Measurements from ENCODE around the gene SRPK2. TPM values are rescaled to one million over a fixed set of nuclear protein-coding genes. Genes with fewer than 3 reads are reported as not detected.
"Not testable (repeated sequence)": the region's sequence is repeated elsewhere in the genome, so short reads cannot be mapped to it uniquely, and the experiment has no call there.

SRPK2 gene
- 66.5 TPM for polyA plus RNA-seq

GRCh38 chr7:105388356-105389087 is at the start of gene SRPK2:
TSS of gene SRPK2 (minus strand) at chr7:105388921.
- H3K27me3 Mint-ChIP-seq = no peaks in the 10 kb centered on the region

GRCh38 chr7:105438254-105438653 is 49.5 kb upstream of the SRPK2 start:
- Mint-ChIP-seq H3K4me1 (peaks cover 0 to 22% (median 14%) of the 10 kb centered on the region in 3 donors), H3K9me3 (peaks cover 0 to 4% (median 0%) of the 10 kb centered on the region in 3 donors), H3K4me3 (no peak overlapping the region), H3K27me3 (no peaks in the 10 kb centered on the region), H3K36me3 (no peaks in the 10 kb centered on the region), H3K27ac (peak overlapping the region in 1 of 3 donors; percentile 65)

More at GRCh38 chr7:105388356-105389087, at the start of gene SRPK2:
- Mint-ChIP-seq H3K4me1 (peaks cover 24 to 33% (median 26%) of the 10 kb centered on the region in 3 donors), H3K4me3 (peak within 1 kb of the TSS; percentile 96 to 99 (median 98)), H3K27ac (peak within 1 kb of the TSS; percentile 89 to 96 (median 95)), H3K36me3 (peaks cover 2% of the 10 kb centered on the region), H3K9me3 (no peaks in the 10 kb centered on the region)

GRCh38 chr7:105437356-105437755 is 48.6 kb upstream of the SRPK2 start:
- not testable (repeated sequence) for H3K9me3 Mint-ChIP-seq, H3K36me3 Mint-ChIP-seq, H3K4me3 Mint-ChIP-seq, H3K27ac Mint-ChIP-seq, H3K27me3 Mint-ChIP-seq
- H3K4me1 Mint-ChIP-seq = peaks cover 0 to 22% (median 14%) of the 10 kb centered on the region in 3 donors

- H3K4me1 Mint-ChIP-seq = peaks cover 10 to 19% (median 12%) of the 10 kb centered on the region in 3 donors
Measured at GRCh38 chr7:105429746-105430612, 41.3 kb upstream of the SRPK2 start.

GRCh38 chr7:105426606-105427146 is 38.0 kb upstream of the SRPK2 start:
- no peaks in the 10 kb centered on the region for H3K27me3 Mint-ChIP-seq
- H3K4me1 Mint-ChIP-seq = peaks cover 10 to 19% (median 14%) of the 10 kb centered on the region in 3 donors
- no peak overlapping the region for H3K4me3 Mint-ChIP-seq
- H3K27ac Mint-ChIP-seq = no peak overlapping the region
- H3K36me3 Mint-ChIP-seq = peaks cover 2% of the 10 kb centered on the region
- H3K9me3 Mint-ChIP-seq = no peaks in the 10 kb centered on the region

More at GRCh38 chr7:105429746-105430612, 41.3 kb upstream of the SRPK2 start:
- Mint-ChIP-seq H3K27ac (peak overlapping the region in 1 of 3 donors; percentile 18), H3K27me3 (no peaks in the 10 kb centered on the region), H3K36me3 (peaks cover 2% of the 10 kb centered on the region), H3K9me3 (no peaks in the 10 kb centered on the region), H3K4me3 (peak overlapping the region in 1 of 4 donors; percentile 22)

GRCh38 chr7:105423987-105424386 is 35.3 kb upstream of the SRPK2 start:
- Mint-ChIP-seq H3K36me3 (peaks cover 3% of the 10 kb centered on the region), H3K27ac (peak overlapping the region in 1 of 3 donors; percentile 35), H3K27me3 (no peaks in the 10 kb centered on the region), H3K9me3 (no peaks in the 10 kb centered on the region), H3K4me1 (peaks cover 6 to 13% (median 12%) of the 10 kb centered on the region in 3 donors), H3K4me3 (no peak overlapping the region)

GRCh38 chr7:105413887-105414437 is 25.2 kb upstream of the SRPK2 start:
- peaks cover 0 to 5% (median 2%) of the 10 kb centered on the region in 3 donors for H3K4me1 Mint-ChIP-seq
- no peak overlapping the region for H3K27ac Mint-ChIP-seq
- no peaks in the 10 kb centered on the region for H3K36me3 Mint-ChIP-seq
- no peaks in the 10 kb centered on the region for H3K9me3 Mint-ChIP-seq
- H3K27me3 Mint-ChIP-seq = no peaks in the 10 kb centered on the region
- no peak overlapping the region for H3K4me3 Mint-ChIP-seq

GRCh38 chr7:105410774-105411173 is 22.1 kb upstream of the SRPK2 start:
- H3K4me1 Mint-ChIP-seq, H3K9me3 Mint-ChIP-seq, H3K36me3 Mint-ChIP-seq, H3K4me3 Mint-ChIP-seq, H3K27ac Mint-ChIP-seq, H3K27me3 Mint-ChIP-seq: not testable (repeated sequence)

- not testable (repeated sequence) for H3K36me3 Mint-ChIP-seq, H3K4me3 Mint-ChIP-seq, H3K27ac Mint-ChIP-seq, H3K4me1 Mint-ChIP-seq, H3K27me3 Mint-ChIP-seq, H3K9me3 Mint-ChIP-seq
Measured at GRCh38 chr7:105409775-105410174, 21.1 kb upstream of the SRPK2 start.

- H3K27me3 Mint-ChIP-seq = no peaks in the 10 kb centered on the region
- H3K27ac Mint-ChIP-seq = no peak overlapping the region
- no peaks in the 10 kb centered on the region for H3K36me3 Mint-ChIP-seq
- H3K4me1 Mint-ChIP-seq = peaks cover 3 to 4% (median 3%) of the 10 kb centered on the region in 3 donors
- no peak overlapping the region for H3K4me3 Mint-ChIP-seq
- H3K9me3 Mint-ChIP-seq = no peaks in the 10 kb centered on the region
Measured at GRCh38 chr7:105408791-105409410, 20.2 kb upstream of the SRPK2 start.

GRCh38 chr7:105403128-105403527 is 14.4 kb upstream of the SRPK2 start:
- Mint-ChIP-seq H3K27ac (no peak overlapping the region), H3K27me3 (no peaks in the 10 kb centered on the region)

GRCh38 chr7:105402221-105403095 is 13.7 kb upstream of the SRPK2 start:
- H3K36me3 Mint-ChIP-seq = no peaks in the 10 kb centered on the region
- H3K4me1 Mint-ChIP-seq = peaks cover 2 to 4% (median 2%) of the 10 kb centered on the region in 3 donors
- H3K4me3 Mint-ChIP-seq = no peak overlapping the region
- no peaks in the 10 kb centered on the region for H3K9me3 Mint-ChIP-seq
- H3K27ac Mint-ChIP-seq = no peak overlapping the region
- no peaks in the 10 kb centered on the region for H3K27me3 Mint-ChIP-seq

More at GRCh38 chr7:105403128-105403527, 14.4 kb upstream of the SRPK2 start:
- no peak overlapping the region for H3K4me3 Mint-ChIP-seq
- H3K36me3 Mint-ChIP-seq = no peaks in the 10 kb centered on the region
- H3K9me3 Mint-ChIP-seq = no peaks in the 10 kb centered on the region
- H3K4me1 Mint-ChIP-seq = peaks cover 2 to 4% (median 2%) of the 10 kb centered on the region in 3 donors

- no peaks in the 10 kb centered on the region for H3K36me3 Mint-ChIP-seq
- H3K27me3 Mint-ChIP-seq = no peaks in the 10 kb centered on the region
- H3K9me3 Mint-ChIP-seq = no peaks in the 10 kb centered on the region
- H3K4me3 Mint-ChIP-seq = no peak overlapping the region
- H3K27ac Mint-ChIP-seq = no peak overlapping the region
- H3K4me1 Mint-ChIP-seq = peaks cover 0 to 2% (median 2%) of the 10 kb centered on the region in 3 donors
Measured at GRCh38 chr7:105399043-105399725, 10.5 kb upstream of the SRPK2 start.
